ENCODE data around the gene MLX. TPM values are rescaled to one million over a fixed set of nuclear protein-coding genes. Genes with fewer than 3 reads are reported as not detected.

The MLX gene
- total RNA-seq, 1 donor from 2014 or later = 59.7 TPM

- POLR2A ChIA-PET = interaction anchor here (0.6 to 4.7 kb wide), 6 partner anchors 10 to 796 kb away, joined by 4 to 62 read pairs (median 8); partner anchors contain the start of gene PSMC3IP
- H3K4me1 Mint-ChIP-seq = peaks cover 45% of the 10 kb centered on the region
- intact Hi-C loops (cut with micrococcal nuclease) = no loop called here
Observed at GRCh38 chr17:42564815-42565522, 1.9 kb upstream of the MLX start.

GRCh38 chr17:42565523-42566214 lies 1.2 kb upstream of the MLX start:
- CTCF ChIA-PET = interaction anchor here (0.9 kb wide), 1 partner anchor 13 kb away, joined by 3 read pairs; no protein-coding TSS in a partner anchor
- H3K4me1 Mint-ChIP-seq = peaks cover 44% of the 10 kb centered on the region
- intact Hi-C loops (cut with micrococcal nuclease) = no loop called here
- peak overlapping the region; percentile 98 for H3K4me3 Mint-ChIP-seq
- no peak for TF ChIP-seq CTCF (IDR thresholded peaks at IDR 0.05)
- ATAC-seq (ENCODE audit: low read depth) (no peak), DNase-seq (no peak)
- POLR2A ChIA-PET = interaction anchor here (0.6 to 4.7 kb wide), 6 partner anchors 11 to 259 kb away, joined by 5 to 62 read pairs (median 20); partner anchors contain the start of genes BECN1, NAGLU and PSMC3IP
- H3K36me3 Mint-ChIP-seq (ENCODE audit: low read depth) = peaks cover 61% of the 10 kb centered on the region
- no peaks in the 10 kb centered on the region for H3K27me3 Mint-ChIP-seq
- H3K27ac Mint-ChIP-seq = no peak overlapping the region
- no peaks in the 10 kb centered on the region for H3K9me3 Mint-ChIP-seq

More at GRCh38 chr17:42564815-42565522, 1.9 kb upstream of the MLX start:
- H3K27ac Mint-ChIP-seq = no peak overlapping the region
- no peak overlapping the region for H3K4me3 Mint-ChIP-seq
- peaks cover 54% of the 10 kb centered on the region for H3K36me3 Mint-ChIP-seq (ENCODE audit: low read depth)
- no peaks in the 10 kb centered on the region for H3K27me3 Mint-ChIP-seq
- ATAC-seq (ENCODE audit: low read depth) = no peak
- no peak for TF ChIP-seq CTCF (IDR thresholded peaks at IDR 0.05)
- no peak for DNase-seq
- CTCF ChIA-PET = interaction anchor here (0.9 to 1.0 kb wide), 2 partner anchors 13 to 14 kb away, joined by 3 read pairs; partner anchors contain the start of gene PSMC3IP
- H3K9me3 Mint-ChIP-seq = no peaks in the 10 kb centered on the region

GRCh38 chr17:42566215-42566882 lies 551 bp upstream of the MLX start:
- H3K27me3 Mint-ChIP-seq = no peaks in the 10 kb centered on the region
- H3K36me3 Mint-ChIP-seq (ENCODE audit: low read depth) = peaks cover 67% of the 10 kb centered on the region
- peak overlapping the region; percentile 95 for H3K27ac Mint-ChIP-seq
- intact Hi-C loops (cut with micrococcal nuclease) = no loop called here
- no peak for DNase-seq
- ATAC-seq (ENCODE audit: low read depth) = no peak
- ChIA-PET CTCF (no interaction called here), POLR2A (interaction anchor here (0.8 to 4.7 kb wide), 11 partner anchors 11 to 749 kb away, joined by 3 to 62 read pairs (median 7); partner anchors contain the start of genes BECN1, NAGLU, PSMC3IP and STAT3)
- no peak for TF ChIP-seq CTCF (IDR thresholded peaks at IDR 0.05)
- no peaks in the 10 kb centered on the region for H3K9me3 Mint-ChIP-seq
- H3K4me3 Mint-ChIP-seq = peak overlapping the region; percentile 98
- H3K4me1 Mint-ChIP-seq = peaks cover 42% of the 10 kb centered on the region

GRCh38 chr17:42568341-42569111 lies 1.6 kb downstream of the MLX start:
- intact Hi-C loops (cut with micrococcal nuclease) = no loop called here
- no peak for TF ChIP-seq CTCF (IDR thresholded peaks at IDR 0.05)
- peaks cover 75% of the 10 kb centered on the region for H3K36me3 Mint-ChIP-seq (ENCODE audit: low read depth)
- H3K4me3 Mint-ChIP-seq = peak overlapping the region; percentile 52
- H3K27ac Mint-ChIP-seq = no peak overlapping the region
- no peak for DNase-seq
- ChIA-PET CTCF (interaction anchor here (1.4 kb wide), 1 partner anchor 9 kb away, joined by 4 read pairs; the partner anchor contains the start of gene PSMC3IP), POLR2A (interaction anchor here (1.1 to 4.7 kb wide), 5 partner anchors 9 to 166 kb away, joined by 3 to 62 read pairs (median 17); partner anchors contain the start of genes NAGLU and PSMC3IP)
- no peaks in the 10 kb centered on the region for H3K27me3 Mint-ChIP-seq
- ATAC-seq (ENCODE audit: low read depth) = no peak
- H3K9me3 Mint-ChIP-seq = no peaks in the 10 kb centered on the region
- peaks cover 24% of the 10 kb centered on the region for H3K4me1 Mint-ChIP-seq
